Measurements from ENCODE around the gene ZFYVE27.

ZFYVE27 gene

DNA sequence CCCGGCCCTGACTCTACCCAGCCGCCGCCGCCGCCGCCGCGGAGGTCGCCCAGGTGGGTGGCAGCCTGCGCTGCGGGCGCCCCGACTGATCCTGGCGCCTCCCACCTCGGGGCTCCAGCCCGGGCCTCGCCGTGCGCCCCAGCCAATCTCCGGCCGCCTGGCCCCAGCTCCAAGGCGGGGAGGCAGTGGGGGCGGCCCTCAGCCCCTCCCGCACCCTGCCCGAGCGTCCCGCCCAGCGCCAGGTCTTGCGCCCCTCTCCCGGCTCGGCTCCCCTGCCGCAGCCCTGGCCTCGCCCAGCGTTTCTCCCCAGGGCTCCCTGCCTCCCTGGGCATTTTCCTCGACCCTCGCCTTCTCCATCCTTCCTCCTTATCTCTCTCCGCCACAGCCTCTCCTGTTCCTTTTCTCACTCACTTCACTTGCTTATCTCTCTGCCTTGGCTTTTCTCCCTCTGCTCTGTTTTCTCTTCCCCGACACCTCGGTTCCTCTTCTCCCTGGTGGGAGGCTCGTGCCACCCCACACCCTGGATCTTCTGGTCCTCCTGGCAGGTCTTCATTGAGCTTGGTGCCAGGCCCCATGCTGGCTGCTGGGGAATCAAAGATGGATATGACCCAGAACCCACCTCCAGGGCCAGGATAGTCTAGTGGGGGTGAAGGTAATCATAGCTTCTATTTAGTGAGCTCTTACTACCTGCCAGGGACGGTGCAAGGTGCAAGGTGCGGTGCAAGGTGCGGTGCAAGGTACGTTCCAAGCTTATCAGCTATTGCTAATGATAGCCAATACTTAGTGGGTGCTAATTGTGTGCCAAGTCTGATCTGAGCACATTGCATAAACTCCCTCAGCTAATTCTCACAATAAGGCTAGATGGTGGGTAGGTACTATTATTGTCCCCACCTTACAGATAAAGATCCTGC, 35.2 kb downstream of the ZFYVE27 start, which contains the start of gene SFRP5:
SFRP5 (minus strand) TSS at position 87 of the 911 bp plus-strand sequence. CDS start 166 bp downstream, outside the sequence.
- DNase-seq = no peak

DNA sequence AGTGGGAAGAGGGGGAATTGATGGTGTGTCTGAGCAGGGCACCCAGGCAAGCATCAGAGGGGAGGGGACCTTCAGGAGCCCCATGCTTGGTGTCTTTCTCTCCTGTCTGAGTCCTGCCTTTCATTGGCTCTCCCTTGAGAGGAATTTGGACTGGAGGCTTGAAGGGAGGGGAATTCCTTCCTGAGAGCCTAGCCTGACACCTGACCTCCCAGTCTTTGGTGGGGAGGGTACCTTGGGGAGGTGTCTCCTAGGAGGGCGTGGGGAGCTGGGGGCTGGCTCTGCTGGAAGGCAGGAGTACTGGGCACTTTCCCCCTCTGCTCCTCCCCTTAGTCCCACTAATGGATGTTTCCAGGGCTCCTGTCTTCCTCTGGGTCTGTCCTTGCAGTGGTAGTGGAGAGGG, 36.2 kb downstream of the ZFYVE27 start:
- no peak for DNase-seq

DNA sequence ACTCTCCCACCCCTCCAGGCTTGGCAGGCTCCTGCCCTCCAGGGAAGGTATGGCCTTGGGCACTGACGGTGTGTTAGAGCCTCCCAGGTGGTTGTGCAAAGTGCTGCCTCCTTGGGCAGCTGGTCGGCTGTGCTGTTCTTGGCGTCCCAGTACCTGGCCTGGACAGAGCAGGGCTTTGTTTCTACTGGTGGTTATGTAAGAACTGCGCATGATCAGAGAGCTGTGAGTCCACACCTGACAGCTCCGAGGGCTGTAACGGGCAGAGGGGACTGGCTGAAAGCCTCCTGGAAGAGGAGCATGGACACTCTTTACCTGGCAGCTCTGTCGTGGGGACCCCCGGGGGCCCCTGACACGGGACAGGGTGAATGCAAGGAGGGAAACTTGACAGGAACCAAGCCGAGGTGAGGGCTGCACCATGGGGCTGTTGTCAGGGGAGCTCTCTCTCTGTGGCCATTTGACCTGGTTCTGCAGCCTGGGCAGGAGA, 37.9 kb downstream of the ZFYVE27 start:
- no peak for DNase-seq

DNA sequence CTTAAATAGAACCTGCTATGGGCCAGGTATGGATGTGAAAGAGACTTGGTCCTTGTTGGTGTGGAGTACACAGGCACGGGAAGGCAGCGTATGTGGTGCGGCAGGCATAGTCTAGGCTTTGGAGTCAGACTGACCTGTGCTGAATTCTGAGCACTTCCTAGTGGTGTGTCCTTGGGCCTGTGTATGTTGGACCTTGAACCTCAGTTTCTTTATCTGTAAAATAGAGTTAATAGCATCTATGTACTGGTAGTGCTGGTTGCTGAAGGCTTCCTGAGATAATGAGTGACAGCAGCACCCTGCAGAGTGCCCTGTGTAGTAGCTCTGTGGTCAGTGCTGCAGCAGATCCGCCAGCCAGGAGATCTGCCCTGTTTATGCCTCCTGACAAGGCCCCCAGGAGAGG, 40.2 kb downstream of the ZFYVE27 start:
- DNase-seq = no peak

DNA sequence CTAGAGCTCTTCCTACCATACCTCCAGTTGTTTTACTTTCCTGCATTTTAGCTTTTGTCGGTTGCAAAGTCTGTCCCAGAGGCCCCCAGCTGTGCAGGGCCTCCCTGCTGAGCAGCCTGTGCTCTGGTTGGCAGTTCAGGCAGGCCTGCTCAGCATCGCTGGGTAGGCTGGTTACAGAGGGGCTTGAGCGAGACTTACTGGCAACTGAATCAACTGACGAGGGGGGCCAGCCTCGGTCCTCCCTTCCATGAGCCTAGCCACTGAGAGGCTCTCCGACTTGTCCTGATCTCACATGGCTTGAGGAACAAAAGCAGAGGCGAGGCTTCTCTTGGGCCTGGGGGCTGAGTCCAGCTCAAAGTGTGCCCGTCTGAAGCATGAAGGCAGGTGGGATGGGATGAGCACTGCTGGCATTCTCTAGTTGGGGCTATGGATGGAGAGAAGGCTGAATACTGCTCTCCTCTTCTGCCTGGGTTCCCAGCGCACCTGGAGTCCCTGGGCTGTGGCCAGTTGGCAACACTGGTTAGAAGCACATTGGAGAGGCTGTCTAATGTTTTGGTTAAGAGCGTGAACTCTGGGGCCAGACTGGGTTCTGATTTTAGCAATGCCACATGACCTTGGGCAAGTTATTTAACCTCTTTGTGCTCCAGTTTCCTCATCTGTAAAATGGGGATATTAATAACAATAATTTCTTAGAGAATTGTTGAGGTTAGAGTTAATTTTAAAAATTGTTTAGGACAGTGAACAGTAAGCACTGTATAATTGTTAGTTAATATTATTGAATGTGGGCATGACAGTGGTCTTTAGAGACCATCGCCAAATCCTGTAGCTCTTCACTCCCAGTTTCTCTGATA, 41.7 kb downstream of the ZFYVE27 start:
- no peak for DNase-seq

DNA sequence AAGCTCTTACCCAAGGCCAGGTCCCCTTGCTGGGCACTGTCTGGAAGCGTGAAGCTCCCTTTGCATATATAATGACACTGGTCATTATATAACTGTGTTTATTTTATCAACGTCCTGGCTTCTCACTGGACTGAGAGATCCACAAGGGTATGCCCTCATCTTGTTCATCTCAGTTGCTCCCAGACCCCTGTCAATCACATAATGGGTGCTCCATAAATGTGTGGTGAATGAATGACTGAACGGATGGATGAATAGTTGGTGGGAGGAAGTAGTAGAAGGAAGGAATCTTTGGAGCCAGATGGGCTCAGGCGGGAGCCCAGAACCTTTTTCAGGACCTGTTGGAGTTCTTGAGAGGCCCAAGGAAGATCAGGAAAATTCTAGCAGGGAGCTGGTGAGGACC, 42.6 kb downstream of the ZFYVE27 start:
- no peak for DNase-seq

DNA sequence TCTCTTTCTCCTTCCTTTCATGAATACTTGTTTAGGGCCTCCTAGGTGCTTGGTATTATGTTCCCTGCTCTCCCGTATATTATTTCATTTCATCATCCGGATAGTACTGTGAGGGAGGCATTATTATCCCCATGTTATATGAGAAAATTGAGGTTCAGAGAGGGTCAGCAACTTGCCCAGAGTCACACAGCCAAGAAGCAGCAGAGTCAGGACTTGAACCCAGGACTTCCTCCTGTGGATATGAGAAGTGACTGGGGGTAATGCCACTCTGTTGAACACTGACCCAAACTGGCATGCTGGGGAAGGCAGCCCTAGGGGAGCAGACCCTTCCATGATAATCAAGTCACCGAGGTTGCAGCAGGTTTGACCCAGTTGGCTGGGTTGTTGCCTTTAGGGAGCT, 43.0 kb downstream of the ZFYVE27 start:
- DNase-seq = no peak

DNA sequence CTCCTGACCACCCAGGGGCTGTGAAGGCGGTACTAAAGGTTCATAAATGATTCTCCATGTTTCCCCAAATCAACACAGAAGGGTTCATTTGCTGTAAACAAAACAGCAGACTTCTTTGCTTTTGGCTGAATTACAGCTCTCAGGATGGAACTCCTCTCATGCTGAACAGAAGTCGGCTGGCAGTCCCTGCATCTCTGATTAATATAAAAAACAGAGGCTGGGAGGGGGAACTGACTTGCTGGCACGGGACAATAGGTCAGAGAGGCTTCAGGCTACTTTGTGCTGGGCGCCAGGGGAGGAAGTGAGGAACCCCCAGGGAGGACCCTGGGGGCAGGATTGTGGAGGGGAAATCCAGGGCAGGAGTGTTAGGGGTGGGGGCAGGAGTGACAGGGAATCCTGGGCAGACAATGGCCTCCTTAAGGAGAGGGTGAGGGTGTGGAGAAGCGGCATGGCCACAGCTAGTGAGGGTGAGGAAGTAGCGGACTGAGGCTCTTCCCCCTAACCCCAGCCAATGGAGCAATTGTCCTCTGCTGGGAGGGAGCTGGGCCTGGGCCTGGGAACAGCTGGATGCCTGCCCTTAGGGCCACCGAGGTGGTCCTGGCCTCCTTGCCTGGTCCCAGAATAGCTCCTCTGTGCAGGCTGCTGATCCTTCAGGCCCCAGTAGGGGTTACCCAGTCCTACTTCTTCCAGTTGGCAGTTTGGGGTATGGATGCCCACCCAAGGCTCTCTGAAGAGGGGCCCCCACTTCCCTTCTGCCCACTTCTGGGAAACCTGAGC, 44.1 kb downstream of the ZFYVE27 start:
- no peak for DNase-seq

DNA sequence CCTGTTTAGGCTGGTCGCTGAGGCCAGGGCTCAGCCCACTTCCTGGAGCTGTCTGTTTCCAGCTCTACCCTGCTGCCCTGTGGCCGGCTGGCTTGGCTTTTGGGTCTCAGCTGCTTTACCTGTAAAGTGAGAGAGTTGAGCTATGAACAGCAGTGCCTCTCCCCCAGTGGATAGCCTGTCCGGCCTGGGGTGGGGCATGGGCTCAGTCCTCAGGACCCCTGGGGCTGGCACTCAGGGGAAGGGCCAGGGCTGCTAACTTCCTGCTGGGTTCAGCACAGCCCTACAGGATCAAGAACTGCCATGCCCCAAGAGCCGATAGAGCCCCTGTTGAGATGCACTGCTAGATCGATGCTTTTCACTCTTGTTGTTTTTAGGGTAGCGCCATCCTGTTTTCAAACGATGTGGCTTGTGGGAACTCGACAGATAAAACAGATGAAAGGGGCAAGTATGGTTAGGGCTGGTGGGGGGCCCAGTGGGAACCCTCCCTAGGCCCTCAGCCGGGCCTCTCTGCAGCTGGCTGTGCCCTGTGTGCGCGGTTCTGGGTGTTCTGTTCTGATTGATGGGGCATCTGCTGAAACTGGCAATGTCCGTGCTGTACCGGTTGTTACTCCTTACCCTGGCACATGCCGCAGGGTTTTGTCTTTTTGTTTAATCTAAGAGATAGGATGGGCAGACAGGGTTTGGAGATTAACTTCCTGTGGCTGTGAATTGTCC, 44.8 kb downstream of the ZFYVE27 start:
- DNase-seq = peak; percentile 10

DNA sequence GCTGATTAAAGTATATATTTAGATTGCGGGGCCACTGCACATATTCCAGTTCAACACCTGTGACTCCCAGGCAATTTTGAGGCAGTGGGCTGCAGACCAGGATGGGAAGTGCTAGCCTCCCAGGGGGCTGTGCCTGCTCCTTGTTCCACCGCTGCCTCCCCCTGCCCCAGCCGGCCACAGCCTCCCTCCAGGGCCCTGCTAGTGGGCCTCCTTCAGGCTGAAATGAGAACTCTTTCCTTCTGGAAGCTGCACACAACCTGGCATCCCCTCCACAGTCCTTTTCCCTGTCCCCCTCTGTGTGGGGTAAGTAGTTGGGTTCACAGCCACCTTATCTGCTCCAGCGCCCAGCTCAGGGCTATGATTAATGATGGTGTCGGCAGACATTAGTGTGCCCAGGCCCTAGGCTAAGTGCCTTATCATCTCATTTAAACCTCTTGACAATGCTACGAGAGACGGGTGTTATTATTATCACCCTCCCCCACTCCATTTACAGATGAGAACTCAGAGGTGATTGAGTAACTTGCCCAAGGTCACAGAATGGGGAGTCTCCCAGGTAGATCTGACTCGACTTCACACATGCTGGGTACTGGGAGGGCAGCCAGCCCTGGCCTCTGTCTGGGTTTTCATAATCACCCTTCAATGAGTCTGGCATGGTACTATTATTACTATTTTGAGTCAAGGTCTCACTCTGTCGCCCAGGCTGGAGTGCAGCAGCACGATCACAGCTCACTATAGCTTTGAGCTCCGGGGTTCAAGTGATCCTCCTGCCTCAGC, 45.7 kb downstream of the ZFYVE27 start:
- DNase-seq = no peak

DNA sequence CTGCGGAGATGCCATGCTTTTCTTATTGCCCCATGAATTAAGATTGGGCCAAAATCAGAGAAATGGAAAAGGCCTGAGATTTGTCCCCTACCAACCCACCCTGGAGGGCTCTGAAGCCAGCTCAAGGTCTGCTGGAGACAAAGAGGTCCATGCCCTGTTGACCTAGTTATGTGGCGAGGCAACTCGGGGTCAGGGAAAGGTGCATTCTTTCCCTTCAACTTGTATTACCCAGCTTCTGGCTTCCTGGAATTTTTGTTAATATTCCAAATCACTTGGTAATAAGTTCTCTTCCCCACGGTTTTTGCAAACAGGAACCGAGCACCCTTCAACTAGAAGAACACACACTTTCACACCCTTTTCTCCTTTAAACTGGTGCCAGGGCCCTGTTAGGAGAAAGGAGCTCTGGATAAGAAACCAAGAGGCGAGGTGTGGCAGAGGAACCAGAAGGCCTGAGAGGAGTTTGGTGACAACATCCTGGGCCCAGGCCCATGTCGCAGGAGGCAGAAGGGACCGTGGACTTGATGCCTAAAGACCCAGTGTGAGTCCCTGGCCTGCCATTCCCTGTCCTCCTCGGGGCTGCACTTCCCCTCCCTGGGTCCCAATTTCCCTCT, 47.4 kb downstream of the ZFYVE27 start:
- DNase-seq = no peak

DNA sequence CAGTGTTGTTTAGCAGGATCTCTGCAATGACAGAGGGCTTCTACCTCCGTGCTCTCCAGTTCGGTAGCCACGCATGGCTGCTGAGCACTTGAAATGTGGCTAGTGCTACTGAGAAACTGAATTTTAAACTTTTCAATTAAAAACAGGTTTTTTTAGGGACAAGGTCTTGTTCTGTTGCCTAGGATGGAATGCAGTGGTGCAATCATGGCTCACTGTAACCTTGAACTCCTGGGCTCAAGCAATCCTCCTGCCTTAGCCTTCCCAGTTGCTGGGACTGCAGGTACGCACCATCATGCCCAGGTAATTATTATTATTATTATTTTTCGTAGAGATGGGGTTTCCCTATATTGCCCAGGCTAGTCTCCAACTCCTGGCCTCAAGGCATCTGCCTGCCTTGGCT, 48.3 kb downstream of the ZFYVE27 start:
- DNase-seq = no peak

DNA sequence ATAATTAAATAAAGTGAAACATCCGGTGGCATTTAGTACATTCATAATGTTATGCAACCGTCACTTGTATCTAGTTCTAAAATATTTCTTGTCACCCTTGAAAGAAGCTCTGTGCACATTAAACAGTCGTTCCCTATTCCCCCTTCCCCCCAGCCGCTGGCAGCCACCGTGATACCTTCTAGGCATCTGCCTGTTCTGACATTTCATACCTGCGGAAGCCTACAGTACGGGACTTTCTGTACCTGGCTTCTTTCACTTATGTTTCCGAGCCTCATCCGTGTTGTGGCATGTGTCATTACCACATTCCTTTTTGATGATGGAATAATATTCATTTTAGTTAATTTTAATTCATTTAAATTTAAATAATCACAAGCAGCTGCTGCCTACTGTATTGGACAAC, 48.8 kb downstream of the ZFYVE27 start:
- DNase-seq = no peak

DNA sequence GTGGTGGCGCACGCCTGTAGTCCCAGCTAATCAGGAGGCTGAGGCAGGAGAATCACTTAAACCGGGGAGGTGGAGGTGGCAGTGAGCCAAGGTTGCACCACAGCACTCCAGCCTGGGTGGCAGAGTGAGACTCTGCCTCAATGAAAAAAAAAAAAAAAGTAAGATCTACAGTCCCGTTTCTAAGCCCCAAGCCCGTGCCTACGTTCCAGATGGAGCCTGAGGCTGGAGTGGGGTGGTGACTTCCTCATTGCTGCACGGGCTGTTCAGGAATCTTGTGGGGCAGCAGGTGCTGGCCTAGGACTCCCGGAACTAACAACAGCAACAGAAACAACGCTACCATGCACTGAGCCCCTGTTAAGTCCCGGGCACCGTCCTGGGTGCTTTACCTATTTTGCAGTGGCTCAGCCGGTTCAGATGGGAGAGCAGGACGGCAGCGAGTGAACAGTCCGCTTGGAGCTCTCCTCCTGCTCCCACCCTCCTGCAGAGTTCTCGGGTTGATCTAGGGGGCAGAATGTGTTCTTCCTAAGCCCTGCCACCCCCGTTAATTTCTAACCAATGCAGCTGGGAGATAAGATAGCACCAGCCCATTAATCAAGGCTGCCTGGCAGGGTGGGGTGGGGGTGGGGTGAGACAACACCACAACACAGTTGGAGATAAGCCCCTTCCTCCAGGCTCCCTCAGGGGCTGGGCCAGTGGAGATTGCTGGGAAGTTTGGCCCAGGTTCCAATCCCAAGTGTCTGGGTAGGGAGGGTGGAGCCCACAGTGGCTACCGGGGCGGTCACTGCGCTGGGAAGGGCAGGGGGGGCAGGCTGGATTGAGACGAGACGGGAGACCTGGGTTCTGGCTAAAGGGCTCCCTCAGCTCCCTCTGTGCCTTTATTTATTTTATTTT, 51.9 kb downstream of the ZFYVE27 start:
- no peak for DNase-seq

DNA sequence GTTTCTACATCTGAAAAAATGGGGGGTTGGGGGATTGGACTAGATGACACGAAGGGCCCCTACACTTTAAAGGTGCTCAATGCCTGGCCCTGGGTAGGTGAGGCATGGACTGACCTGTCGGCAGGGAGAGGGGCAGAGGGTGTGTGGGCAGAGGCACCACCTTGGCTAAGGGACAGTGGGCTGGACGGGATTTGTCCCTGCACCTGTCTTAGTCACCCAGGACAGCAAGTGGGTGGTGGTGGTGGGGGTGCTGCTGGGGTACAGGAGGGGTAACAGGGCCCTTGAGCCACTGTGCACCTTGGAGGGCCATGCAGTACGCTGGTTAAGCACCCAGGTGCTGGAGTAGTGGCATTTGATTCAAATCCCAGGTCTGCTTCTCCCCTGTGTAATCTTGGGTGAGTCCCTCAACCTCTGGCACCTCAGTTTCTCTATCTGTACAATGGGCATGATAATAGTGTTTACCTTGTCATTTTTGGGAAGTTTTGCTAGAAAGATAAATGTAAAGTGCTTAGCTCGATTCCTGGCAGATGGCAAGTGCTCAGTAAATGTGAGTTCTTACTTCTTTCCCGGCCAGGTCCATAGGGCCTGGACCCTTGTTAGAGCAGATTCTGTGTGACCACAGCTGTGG, 53.0 kb downstream of the ZFYVE27 start:
- no peak for DNase-seq

DNA sequence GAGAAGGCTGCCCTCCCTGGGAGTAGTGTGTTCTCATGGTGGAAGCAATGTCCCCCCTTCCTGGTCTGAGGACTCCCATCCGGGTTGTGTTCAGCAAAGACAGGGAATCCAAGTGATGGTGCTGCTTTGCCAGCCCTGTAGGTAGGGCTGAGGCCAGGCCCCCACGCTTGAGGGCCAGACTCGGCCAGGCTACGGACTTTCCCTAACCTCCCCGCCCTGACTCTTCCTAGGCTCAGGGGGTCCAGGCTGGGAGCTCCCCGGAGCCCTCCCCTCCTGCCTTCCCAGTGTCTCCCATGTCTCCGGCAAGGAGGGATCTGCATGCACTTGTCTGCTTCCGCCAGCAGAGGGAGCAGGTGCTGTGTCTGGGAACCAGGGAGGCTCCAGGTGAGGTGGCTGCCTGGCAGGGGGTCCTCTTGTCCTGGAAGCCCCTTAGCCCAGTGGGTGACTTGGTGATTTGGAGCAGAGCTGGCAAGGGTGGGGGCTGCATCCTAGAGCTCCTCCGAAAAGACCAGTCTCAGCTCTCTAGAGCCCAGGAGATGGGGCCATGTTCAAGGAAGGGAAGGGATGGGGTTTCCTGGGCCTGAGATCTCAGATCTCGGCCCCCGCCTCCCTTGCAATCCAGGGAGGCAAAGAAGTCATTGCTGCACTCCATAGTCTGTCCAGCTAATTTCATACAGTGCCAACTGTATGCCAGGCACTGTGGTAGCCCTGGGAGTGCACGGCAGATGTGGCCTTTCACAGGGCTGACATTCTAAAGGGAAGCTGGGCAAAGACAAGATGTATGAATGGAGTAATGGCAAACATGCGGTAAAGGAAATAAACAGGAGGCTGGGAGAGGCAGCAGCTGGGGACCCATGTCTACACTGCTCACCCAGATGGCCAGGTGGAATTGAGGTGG, 55.1 kb downstream of the ZFYVE27 start:
- DNase-seq = peak; percentile 78

DNA sequence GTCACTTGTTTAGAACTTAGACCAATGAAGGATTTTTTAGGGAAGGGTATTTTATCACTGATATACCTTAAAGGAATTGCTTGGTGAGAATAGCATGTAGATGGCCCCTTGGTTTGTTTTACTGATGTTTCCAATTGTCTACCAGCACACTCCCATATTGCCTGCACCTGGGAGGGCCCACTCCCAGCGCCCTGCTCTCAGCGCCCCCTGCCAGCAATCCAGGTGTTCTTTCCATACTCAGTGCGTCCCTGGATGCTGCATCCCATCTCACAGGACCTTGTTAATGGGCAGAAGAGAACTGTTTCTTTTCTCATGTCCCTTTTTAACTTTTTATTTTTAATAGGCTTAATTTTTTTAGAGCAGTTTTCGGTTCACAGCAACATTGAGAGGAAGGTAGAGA, 59.0 kb downstream of the ZFYVE27 start:
- DNase-seq = no peak

DNA sequence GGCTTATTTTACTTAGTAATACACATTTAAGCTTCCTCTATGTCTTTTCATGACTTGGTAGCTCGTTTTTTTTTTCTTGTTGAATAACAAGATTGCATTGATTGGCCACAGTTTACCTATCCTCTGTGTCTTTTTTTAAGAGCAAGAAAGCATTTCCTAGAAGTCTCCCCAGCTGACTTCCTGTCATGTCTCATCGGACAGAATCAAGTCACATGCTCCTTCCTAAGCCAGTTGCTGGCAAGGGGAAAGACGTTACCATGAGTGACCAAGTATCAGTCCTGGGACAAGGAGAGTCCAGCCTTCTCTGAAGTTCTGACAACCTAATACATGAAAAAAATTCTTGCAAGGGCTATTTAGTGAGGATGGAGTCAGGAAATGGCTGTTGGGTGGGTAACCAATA, 59.7 kb downstream of the ZFYVE27 start:
- peak; percentile 14 for DNase-seq
